ENCODE measurements around the gene SHISA4.
"Not testable (repeated sequence)": the region's sequence is repeated elsewhere in the genome, so short reads cannot be mapped to it uniquely, and the experiment has no call there.

Gene SHISA4

DNA sequence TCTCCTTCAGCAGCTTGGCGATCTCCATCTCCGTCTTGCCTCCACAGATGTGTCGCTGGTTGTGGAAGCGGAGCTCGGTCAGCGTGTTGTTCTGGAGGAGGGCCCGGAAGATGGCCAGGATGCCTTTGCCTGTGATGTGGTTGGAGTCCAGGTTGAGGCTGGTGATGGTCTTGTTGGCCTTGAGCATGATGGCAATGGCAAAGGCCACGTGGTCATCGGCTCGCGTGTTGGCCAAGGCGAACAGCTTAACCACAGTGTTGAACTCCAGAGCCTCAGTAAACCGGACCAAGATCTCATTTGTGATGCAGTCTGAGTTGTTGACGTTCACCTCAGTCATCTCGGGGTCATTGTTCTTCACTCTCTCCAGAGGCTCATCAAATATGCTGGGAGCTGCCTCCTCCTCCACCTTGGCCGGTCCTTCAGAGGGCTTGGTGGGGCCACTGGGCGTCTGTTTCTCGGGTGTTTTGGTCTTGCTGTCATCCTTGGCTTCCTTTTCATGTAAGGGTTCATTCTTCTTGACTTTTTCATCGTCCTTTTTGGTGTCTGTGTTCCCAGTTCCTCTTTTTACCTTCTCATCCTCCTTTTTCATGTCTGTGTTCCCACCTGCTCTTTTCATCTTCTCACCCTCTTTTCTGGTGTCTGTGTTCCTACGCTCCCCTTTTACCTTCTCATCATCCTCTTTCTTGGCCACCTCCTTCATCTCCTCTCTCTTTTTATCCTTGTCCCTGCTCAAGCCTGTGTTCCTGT is 11.2 kb downstream of the SHISA4 start:
- DNase-seq: no peak

GRCh38 chr1:201900476-201900875 is 11.8 kb downstream of the SHISA4 start:
- no peak for DNase-seq

- DNase-seq: not testable (repeated sequence)
These were observed 12.3 kb downstream of the SHISA4 start for GRCh38 chr1:201901036-201901435.

- no peak for DNase-seq
These were observed 13.5 kb downstream of the SHISA4 start for GRCh38 chr1:201902198-201902597.

DNA sequence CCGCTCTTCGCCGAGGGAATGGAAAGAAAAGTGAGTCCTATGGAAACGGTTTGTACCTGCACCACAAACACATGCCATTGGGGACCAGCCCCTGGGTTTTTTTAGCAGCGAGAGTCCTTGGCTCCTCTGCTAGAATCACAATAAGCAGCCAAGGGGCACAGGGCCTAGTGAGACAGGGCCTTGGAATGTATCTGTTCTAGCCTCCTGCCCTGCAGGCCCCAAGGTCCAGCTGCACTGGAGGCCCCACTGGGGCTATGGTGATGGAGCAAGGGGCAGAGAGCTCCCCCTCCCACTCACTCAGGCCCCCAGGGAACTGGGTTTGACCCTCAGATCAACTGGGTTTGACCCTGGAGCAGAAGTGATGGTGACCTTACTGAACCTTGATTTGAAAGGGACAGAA is 14.4 kb downstream of the SHISA4 start:
- no peak for DNase-seq

DNA sequence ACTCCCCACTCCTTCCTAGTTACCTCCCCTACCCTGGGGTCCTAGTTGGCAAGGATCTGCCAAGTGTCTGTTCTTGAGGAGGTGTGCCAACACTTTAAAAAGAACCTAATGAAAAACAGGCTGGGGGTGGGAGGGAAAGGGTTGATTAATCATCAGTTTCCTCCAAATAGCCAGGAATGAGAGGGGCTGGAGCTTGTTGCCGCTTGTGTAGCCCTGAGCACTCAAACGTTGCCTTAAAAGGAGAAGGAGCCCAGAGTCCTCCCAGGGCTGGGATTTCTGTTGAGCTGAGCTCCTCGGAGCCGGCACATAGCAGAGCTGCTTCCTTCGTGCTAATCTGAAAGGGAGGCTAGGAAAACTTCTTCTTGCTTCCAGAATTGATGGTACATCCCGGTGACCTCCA is 15.9 kb downstream of the SHISA4 start:
- no peak for DNase-seq

DNA sequence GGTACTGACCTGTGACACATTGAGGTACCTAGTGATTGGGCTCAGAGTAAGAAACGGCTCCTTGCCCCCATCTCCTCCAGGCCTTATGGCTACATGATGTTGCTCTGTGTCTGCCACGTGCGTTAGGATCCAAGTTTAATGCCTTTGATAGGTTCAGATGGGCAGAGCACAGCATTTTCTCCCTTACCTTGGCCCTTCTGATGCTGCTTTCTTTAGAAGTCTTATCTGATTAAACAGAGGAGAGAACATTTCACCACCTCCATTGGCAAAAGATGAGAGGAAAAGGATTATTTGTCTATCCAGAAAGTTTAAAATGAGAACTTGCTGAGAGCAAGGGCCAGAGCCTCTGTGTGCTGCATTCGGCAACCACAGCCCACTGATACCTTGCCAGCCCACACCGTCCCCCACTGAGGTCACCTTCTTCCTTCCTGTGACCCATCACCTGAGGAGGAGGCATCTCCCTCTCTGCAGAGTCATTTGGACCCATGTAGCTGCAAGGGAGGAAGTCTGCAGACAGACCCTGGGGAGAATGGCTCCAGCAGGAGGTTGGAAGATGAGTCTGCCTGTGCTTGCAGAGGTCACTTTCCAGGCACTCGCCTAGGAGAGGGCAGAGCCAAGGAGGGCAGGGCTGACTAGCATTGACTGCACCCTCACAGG is 16.7 kb downstream of the SHISA4 start:
- DNase-seq: no peak

DNA sequence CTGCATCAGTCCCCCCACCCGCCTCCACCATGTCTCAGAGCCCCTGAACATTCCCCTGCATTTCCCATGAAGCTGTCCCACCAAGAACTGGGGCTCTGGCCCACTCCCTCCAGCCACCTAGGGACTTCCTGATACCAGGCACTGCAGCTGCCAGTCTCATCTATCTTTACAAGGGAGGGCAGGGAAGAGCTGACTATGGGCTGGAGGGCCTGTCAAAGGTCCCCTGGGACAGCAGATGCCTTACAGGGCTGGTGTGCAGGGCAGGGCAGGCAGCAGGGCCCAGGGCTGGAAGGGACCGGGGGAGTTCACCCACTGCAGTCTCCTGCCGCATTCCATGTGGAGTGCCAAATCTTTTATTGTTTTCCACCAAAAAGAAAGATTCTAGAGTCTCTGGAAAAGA is 17.6 kb downstream of the SHISA4 start:
- DNase-seq: no peak

GRCh38 chr1:201907621-201908020 is 18.9 kb downstream of the SHISA4 start:
- DNase-seq: no peak

GRCh38 chr1:201911826-201912571 is 23.3 kb downstream of the SHISA4 start:
- DNase-seq: no peak

DNA sequence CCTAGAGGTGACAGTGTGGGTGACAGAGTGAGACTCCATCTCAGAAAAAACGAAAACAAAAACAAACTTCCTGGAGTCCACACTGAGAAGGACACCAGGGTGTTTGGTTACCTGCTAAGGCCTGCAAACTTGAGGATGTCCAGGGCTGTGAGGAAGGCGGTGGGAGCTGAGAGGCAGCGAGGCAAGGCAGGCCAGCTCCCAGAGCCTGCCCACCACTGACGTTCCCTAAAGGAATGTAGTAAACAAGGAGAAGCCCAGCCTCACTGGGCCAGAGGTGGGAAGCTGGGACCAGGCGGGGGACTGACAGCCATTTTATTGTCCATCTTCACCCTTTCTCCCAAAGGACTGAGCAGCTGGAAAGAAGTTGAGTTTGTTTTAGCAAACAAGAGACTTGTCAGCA is 24.1 kb downstream of the SHISA4 start:
- DNase-seq: no peak

DNA sequence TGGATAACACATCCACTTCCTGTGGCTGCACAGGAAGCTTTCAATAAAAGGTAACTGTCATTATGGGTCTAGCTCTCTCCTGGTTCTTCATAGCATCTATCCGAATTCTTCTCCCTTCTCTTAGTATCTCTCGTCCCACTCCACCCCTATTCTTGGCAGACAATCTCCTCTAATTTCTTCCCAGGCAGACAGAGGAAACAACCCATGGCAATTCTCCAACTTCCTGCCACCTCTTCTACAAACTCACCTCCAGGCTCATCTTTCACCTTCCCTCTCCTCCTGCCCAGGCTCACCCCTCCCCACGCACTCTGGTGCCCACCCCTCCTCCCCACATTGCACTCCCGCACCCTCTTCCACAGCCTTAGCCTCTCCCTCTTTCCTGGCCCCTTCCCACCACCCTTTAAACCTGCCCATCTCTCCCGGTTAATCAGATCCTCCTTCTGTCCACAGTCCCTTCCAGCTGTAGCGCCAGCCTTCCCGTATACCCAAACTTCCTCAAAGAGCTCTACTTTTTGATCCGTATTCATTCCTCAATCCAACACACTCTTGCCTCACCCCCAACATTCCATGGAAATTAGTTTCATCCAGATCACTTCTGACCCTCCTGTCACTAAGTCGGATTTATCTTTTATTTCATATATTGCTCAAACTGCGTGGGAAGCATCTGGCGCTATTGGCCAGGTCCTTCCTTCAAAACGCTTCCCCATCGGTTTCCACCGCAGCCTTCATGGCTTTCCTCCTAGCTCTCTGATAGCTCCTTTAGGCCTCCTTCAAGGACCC is 25.9 kb downstream of the SHISA4 start:
- no peak for DNase-seq

GRCh38 chr1:201916649-201917249 is 28.1 kb downstream of the SHISA4 start:
- no peak for DNase-seq

- no peak for DNase-seq
These were observed 28.8 kb downstream of the SHISA4 start for GRCh38 chr1:201917362-201918033.

- no peak for DNase-seq
These were observed 29.6 kb downstream of the SHISA4 start for GRCh38 chr1:201918343-201918742.

GRCh38 chr1:201921952-201922558 is 33.4 kb downstream of the SHISA4 start:
- no peak for DNase-seq

DNA sequence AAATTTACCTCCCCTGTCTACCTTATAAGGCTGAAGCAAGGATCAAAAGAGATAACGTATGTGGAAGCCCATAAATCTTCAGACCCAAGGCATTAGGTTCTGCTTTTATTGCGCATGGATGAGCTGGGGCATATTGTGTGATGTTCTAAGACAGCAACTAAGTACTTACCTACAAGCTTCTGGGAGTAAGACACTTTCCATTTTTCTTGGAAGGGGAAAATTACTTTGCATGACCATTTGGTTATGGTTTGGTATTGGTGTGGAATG is 36.5 kb downstream of the SHISA4 start:
- DNase-seq: no peak

DNA sequence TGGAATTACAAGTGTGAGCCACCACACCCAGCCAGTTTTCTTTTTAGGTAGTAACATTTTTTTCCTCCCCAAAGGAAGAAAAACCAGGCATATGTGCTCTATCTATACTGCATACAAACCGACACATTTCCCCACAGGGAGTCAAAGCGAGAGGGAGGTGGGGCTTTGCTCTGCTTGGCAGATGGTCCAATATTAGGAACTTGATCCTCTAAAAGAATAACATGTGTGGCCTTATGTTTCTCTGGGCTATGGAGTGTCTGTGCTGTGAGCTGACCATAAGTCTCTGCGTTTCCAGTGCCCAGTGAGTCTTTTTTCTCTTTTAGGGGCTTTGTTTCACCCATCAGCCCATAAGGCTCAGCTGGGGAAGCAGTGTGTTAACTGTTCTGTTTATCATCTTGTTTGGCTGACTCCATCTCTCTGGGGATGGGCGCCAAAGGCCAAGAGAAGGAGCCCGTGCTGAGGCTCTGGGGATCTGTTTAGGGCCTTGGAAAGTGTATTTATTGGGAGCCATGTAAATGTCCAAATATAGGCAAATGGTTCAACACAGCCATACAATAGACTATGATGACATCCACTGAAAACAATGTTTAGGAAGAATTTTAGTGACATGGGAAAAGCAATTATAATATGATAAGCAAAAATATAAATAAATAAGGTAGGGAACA is 37.4 kb downstream of the SHISA4 start:
- no peak for DNase-seq

GRCh38 chr1:201928266-201928665 is 39.6 kb downstream of the SHISA4 start:
- no peak for DNase-seq

DNA sequence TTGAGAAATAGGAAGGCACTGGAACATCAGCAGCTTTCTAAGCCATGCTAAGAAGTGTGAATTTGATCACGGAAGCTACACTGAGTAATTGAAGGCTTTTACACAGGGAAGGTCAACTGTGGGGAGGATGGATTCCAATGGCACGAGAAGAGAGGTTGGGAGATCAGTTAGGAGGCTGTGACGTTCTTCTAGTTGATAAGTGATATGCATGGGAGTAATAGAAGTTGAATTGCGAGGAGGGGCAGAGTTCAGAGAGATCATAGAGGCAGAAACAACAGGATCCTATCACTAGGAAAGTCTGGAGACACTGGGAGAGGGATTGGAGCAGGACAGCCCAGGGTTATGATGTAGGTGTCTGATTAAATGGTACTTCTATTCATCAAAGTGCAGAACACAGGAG is 41.4 kb downstream of the SHISA4 start:
- no peak for DNase-seq

GRCh38 chr1:201930803-201931202 is 42.1 kb downstream of the SHISA4 start:
- DNase-seq: no peak
